Measurements from ENCODE around the gene STK25. TPM values are rescaled to one million over a fixed set of nuclear protein-coding genes. Genes with fewer than 3 reads are reported as not detected.

Gene STK25
- total RNA-seq, 2 experiments from 2014 or later, result 76.1 to 81.3 TPM

- TF ChIP-seq, protein P1, sequence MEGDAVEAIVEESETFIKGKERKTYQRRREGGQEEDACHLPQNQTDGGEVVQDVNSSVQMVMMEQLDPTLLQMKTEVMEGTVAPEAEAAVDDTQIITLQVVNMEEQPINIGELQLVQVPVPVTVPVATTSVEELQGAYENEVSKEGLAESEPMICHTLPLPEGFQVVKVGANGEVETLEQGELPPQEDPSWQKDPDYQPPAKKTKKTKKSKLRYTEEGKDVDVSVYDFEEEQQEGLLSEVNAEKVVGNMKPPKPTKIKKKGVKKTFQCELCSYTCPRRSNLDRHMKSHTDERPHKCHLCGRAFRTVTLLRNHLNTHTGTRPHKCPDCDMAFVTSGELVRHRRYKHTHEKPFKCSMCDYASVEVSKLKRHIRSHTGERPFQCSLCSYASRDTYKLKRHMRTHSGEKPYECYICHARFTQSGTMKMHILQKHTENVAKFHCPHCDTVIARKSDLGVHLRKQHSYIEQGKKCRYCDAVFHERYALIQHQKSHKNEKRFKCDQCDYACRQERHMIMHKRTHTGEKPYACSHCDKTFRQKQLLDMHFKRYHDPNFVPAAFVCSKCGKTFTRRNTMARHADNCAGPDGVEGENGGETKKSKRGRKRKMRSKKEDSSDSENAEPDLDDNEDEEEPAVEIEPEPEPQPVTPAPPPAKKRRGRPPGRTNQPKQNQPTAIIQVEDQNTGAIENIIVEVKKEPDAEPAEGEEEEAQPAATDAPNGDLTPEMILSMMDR (IDR thresholded peaks at IDR 0.05), result no peak
- no peaks in the 10 kb centered on the region for H3K36me3 ChIP-seq (ENCODE audit: insufficient read depth, low read length)
- Mint-ChIP-seq H3K4me1 (ENCODE audit: low read depth) (no peaks in the 10 kb centered on the region), H3K9me3 (no peaks in the 10 kb centered on the region), H3K36me3 (ENCODE audit: low read depth) (no peaks in the 10 kb centered on the region), H3K27ac (no peak overlapping the region), H3K27me3 (peaks cover 17% of the 10 kb centered on the region), H3K4me3 (no peak overlapping the region)
- DNase-seq (no peak), ATAC-seq (ENCODE audit: poor library complexity) (no peak)
- POLR2A ChIA-PET, result no interaction called here
- no peaks in the 10 kb centered on the region for H3K9me3 ChIP-seq (ENCODE audit: control insufficient read depth in 1 of 2, insufficient read depth in 1 of 2, low read length in 2 of 2)
- intact Hi-C loops (cut with DNase I, micrococcal nuclease), result no loop called here
- no peak overlapping the region for H3K27ac ChIP-seq (ENCODE audit: low read depth in 1 of 2, low read length in 2 of 2)
- CTCF ChIA-PET, result no interaction called here
- H3K27me3 ChIP-seq (ENCODE audit: control insufficient read depth in 1 of 2, insufficient read depth in 2 of 2, low read length in 2 of 2), result peaks cover 6 to 41% of the 10 kb centered on the region in 2 experiments
- no peak overlapping the region for H3K4me3 ChIP-seq (ENCODE audit: low read length)
- H3K4me1 ChIP-seq (ENCODE audit: insufficient read depth, low read length), result no peaks in the 10 kb centered on the region
Observed at GRCh38 chr2:241548451-241548835, 40.1 kb upstream of the STK25 start.

GRCh38 chr2:241547781-241548450 lies 39.5 kb upstream of the STK25 start:
- Histone ChIP-seq H3K27me3 (ENCODE audit: control insufficient read depth in 1 of 2, insufficient read depth in 2 of 2, low read length in 2 of 2) (peaks cover 10 to 45% of the 10 kb centered on the region in 2 experiments), H3K36me3 (ENCODE audit: insufficient read depth, low read length) (no peaks in the 10 kb centered on the region), H3K9me3 (ENCODE audit: control insufficient read depth in 1 of 2, insufficient read depth in 1 of 2, low read length in 2 of 2) (no peaks in the 10 kb centered on the region), H3K27ac (ENCODE audit: low read depth in 1 of 2, low read length in 2 of 2) (no peak overlapping the region), H3K4me1 (ENCODE audit: insufficient read depth, low read length) (no peaks in the 10 kb centered on the region), H3K4me3 (ENCODE audit: low read length) (no peak overlapping the region)
- DNase-seq, result no peak
- ChIA-PET POLR2A (no interaction called here), CTCF (no interaction called here)
- TF ChIP-seq, protein P1 (IDR thresholded peaks at IDR 0.05), result no peak
- Mint-ChIP-seq H3K27me3 (peaks cover 23% of the 10 kb centered on the region), H3K4me1 (ENCODE audit: low read depth) (no peaks in the 10 kb centered on the region), H3K4me3 (no peak overlapping the region), H3K27ac (no peak overlapping the region), H3K9me3 (no peaks in the 10 kb centered on the region), H3K36me3 (ENCODE audit: low read depth) (no peaks in the 10 kb centered on the region)
- ATAC-seq (ENCODE audit: poor library complexity), result no peak
- intact Hi-C loops (cut with DNase I, micrococcal nuclease), result no loop called here

- Mint-ChIP-seq H3K4me3 (no peak overlapping the region), H3K36me3 (ENCODE audit: low read depth) (no peaks in the 10 kb centered on the region), H3K27ac (no peak overlapping the region), H3K27me3 (peaks cover 26% of the 10 kb centered on the region), H3K4me1 (ENCODE audit: low read depth) (no peaks in the 10 kb centered on the region), H3K9me3 (no peaks in the 10 kb centered on the region)
- no peak for ATAC-seq (ENCODE audit: poor library complexity)
- Histone ChIP-seq H3K27ac (ENCODE audit: low read depth in 1 of 2, low read length in 2 of 2) (no peak overlapping the region), H3K4me1 (ENCODE audit: insufficient read depth, low read length) (no peaks in the 10 kb centered on the region), H3K27me3 (ENCODE audit: control insufficient read depth in 1 of 2, insufficient read depth in 2 of 2, low read length in 2 of 2) (peaks cover 12 to 55% of the 10 kb centered on the region in 2 experiments), H3K36me3 (ENCODE audit: insufficient read depth, low read length) (no peaks in the 10 kb centered on the region), H3K9me3 (ENCODE audit: control insufficient read depth in 1 of 2, insufficient read depth in 1 of 2, low read length in 2 of 2) (no peaks in the 10 kb centered on the region), H3K4me3 (ENCODE audit: low read length) (no peak overlapping the region)
- intact Hi-C loops (cut with DNase I, micrococcal nuclease), result no loop called here
- ChIA-PET CTCF (no interaction called here), POLR2A (no interaction called here)
- TF ChIP-seq, protein P1 (IDR thresholded peaks at IDR 0.05), result no peak
- no peak for DNase-seq
Observed at GRCh38 chr2:241546771-241547498, 38.6 kb upstream of the STK25 start.
